ENCODE results near the gene SNAI1.

GRCh38 chr20:49969946-49970345 lies 12.8 kb upstream of the SNAI1 start:
- TF ChIP-seq, protein P1, sequence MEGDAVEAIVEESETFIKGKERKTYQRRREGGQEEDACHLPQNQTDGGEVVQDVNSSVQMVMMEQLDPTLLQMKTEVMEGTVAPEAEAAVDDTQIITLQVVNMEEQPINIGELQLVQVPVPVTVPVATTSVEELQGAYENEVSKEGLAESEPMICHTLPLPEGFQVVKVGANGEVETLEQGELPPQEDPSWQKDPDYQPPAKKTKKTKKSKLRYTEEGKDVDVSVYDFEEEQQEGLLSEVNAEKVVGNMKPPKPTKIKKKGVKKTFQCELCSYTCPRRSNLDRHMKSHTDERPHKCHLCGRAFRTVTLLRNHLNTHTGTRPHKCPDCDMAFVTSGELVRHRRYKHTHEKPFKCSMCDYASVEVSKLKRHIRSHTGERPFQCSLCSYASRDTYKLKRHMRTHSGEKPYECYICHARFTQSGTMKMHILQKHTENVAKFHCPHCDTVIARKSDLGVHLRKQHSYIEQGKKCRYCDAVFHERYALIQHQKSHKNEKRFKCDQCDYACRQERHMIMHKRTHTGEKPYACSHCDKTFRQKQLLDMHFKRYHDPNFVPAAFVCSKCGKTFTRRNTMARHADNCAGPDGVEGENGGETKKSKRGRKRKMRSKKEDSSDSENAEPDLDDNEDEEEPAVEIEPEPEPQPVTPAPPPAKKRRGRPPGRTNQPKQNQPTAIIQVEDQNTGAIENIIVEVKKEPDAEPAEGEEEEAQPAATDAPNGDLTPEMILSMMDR (IDR thresholded peaks at IDR 0.05; ENCODE audit: low read length): no peak
- TF ChIP-seq EZH2phosphoT487 (IDR thresholded peaks at IDR 0.05; ENCODE audit: low read length): no peak
- no peak for TF ChIP-seq EZH2 (optimal IDR thresholded peaks at IDR 0.05; ENCODE audit: low read depth, low read length)
